Neural cell (in vitro differentiated cells): ENCODE results near the gene PLPPR5. TPM values are rescaled to one million over a fixed set of nuclear protein-coding genes. Genes with fewer than 3 reads are reported as not detected.

Experiments
- H2AFZ ChIP-seq: fragments of 200-600, 300-800 bp; sonication (generic), shearing (Covaris generic); 2 replicates; pipeline ENCODE4 v1.6.0; 2014; ENCODE audit warnings: low read depth, mild to moderate bottlenecking, antibody characterized with exemption, low read length, moderate library complexity
- H3F3A ChIP-seq: fragments of 200-600 bp; shearing (Covaris generic); 2 replicates; pipeline ENCODE4 v1.6.1; 2016; ENCODE audit warnings: mild to moderate bottlenecking, moderate library complexity, mixed read lengths, antibody characterized with exemption, low read length; ENCODE audit not compliant: insufficient read depth, poor library complexity, severe bottlenecking
- H3K27ac ChIP-seq: fragments of 200-600, 300-800 bp; sonication (generic), shearing (Covaris generic); 2 replicates; pipeline ENCODE4 v1.5.1; 2014; ENCODE audit warnings: mild to moderate bottlenecking, low read length, moderate library complexity
- H3K27me3 ChIP-seq: fragments of 300-800, 200-600 bp; sonication (generic), shearing (Covaris generic); 2 replicates; pipeline ENCODE4 v1.6.0; 2014; ENCODE audit warnings: mild to moderate bottlenecking, low read depth, low read length, moderate library complexity; ENCODE audit not compliant: insufficient read depth
- H3K36me3 ChIP-seq: fragments of 300-800, 200-600 bp; sonication (generic), shearing (Covaris generic); 2 replicates; pipeline ENCODE4 v1.5.1; 2014; ENCODE audit warnings: mild to moderate bottlenecking, antibody characterized with exemption, low read length, moderate library complexity; ENCODE audit not compliant: insufficient read depth
- H3K4me2 ChIP-seq: fragments of 300-800, 200-600 bp; sonication (generic), shearing (Covaris generic); 2 replicates; pipeline ENCODE4 v1.6.0; 2014; ENCODE audit warnings: mild to moderate bottlenecking, low read length
- H3K4me3 ChIP-seq: fragments of 300-800, 200-600 bp; sonication (generic), shearing (Covaris generic); 2 replicates; pipeline ENCODE4 v1.5.1; 2014; ENCODE audit warnings: mild to moderate bottlenecking, low read length, moderate library complexity
- H3K79me2 ChIP-seq: fragments of 200-600 bp; shearing (Covaris generic); replicated peaks from 2 replicates; pipeline ENCODE4 v1.6.0; 2014; ENCODE audit warnings: mild to moderate bottlenecking, low read length, moderate library complexity; ENCODE audit not compliant: insufficient read depth
- H3K9ac ChIP-seq: fragments of 300-800, 200-600 bp; sonication (generic), shearing (Covaris generic); 2 replicates; pipeline ENCODE4 v1.6.1; 2016; ENCODE audit warnings: mild to moderate bottlenecking, low read length, mixed read lengths
- H3K9me2 ChIP-seq: fragments of 200-600 bp; shearing (Covaris generic); 2 replicates; pipeline ENCODE4 v1.6.1; 2016; ENCODE audit warnings: mild to moderate bottlenecking, low read length, mixed read lengths; ENCODE audit not compliant: insufficient read depth
- H3K9me3 ChIP-seq: fragments of 200-600, 300-800 bp; sonication (generic), shearing (Covaris generic); 2 replicates; pipeline ENCODE4 v1.6.1; 2016; ENCODE audit warnings: mild to moderate bottlenecking, mixed run types, low read length, moderate library complexity, mixed read lengths
- H4K20me1 ChIP-seq: fragments of 200-600 bp; shearing (Covaris generic); 2 replicates; pipeline ENCODE4 v1.6.1; 2016; ENCODE audit warnings: mild to moderate bottlenecking, mixed run types; ENCODE audit not compliant: insufficient read depth
- CTCF ChIP-seq: fragments of 450-650 bp; IDR thresholded peaks from 2 replicates; pipeline ENCODE4 v1.5.1; 2014; ENCODE audit warnings: antibody characterized with exemption, mild to moderate bottlenecking, moderate library complexity; ENCODE audit not compliant: poor library complexity, severe bottlenecking
- EP300 ChIP-seq: fragments of 450-650 bp; conservative IDR thresholded peaks from 2 replicates; pipeline ENCODE4 v1.6.1; 2014; ENCODE audit warnings: antibody characterized with exemption, mild to moderate bottlenecking, moderate library complexity; ENCODE audit not compliant: poor library complexity, severe bottlenecking
- EZH2 ChIP-seq: fragments of 200-600, 300-800 bp; shearing (Covaris generic), sonication (generic); IDR thresholded peaks from 2 replicates; pipeline ENCODE4 v1.6.1; 2014; ENCODE audit warnings: antibody characterized with exemption, low read length, borderline replicate concordance, mild to moderate bottlenecking; ENCODE audit not compliant: insufficient read depth, poor library complexity, severe bottlenecking
- MXI1 ChIP-seq: fragments of 450-650 bp; conservative IDR thresholded peaks from 2 replicates; pipeline ENCODE4 v1.6.1; 2014; ENCODE audit warnings: antibody characterized with exemption, mild to moderate bottlenecking; ENCODE audit not compliant: poor library complexity, severe bottlenecking
- POLR2AphosphoS5 ChIP-seq: IDR thresholded peaks from 2 replicates; pipeline ENCODE4 v1.6.1; 2012
- RAD21 ChIP-seq: fragments of 450-650 bp; conservative IDR thresholded peaks from 2 replicates; pipeline ENCODE4 v1.6.1; 2014; ENCODE audit warnings: antibody characterized with exemption, mild to moderate bottlenecking, moderate library complexity
- SMC3 ChIP-seq: fragments of 450-650 bp; conservative IDR thresholded peaks from 2 replicates; pipeline ENCODE4 v1.6.1; 2014; ENCODE audit warnings: antibody characterized with exemption, mild to moderate bottlenecking, moderate library complexity; ENCODE audit not compliant: poor library complexity
- TAF1 ChIP-seq: IDR thresholded peaks from 2 replicates; pipeline ENCODE4 v1.6.1; 2012; ENCODE audit warnings: low read depth
- polyA plus RNA-seq: library from polyadenylated mRNA; depleted of rRNA; stranded (reverse); fragments of >200 nt; gene quantifications from 2 replicates; pipeline ENCODE4 v1.2.3, GENCODE V29; 2014
- TF ChIP-seq, protein P1 (sequence below): IDR thresholded peaks from 2 replicates; pipeline ENCODE4 v1.6.1; 2012; ENCODE audit warnings: borderline replicate concordance

PLPPR5 gene
- polyA plus RNA-seq, 1 donor from 2014 or later, result 21.9 TPM

DNA sequence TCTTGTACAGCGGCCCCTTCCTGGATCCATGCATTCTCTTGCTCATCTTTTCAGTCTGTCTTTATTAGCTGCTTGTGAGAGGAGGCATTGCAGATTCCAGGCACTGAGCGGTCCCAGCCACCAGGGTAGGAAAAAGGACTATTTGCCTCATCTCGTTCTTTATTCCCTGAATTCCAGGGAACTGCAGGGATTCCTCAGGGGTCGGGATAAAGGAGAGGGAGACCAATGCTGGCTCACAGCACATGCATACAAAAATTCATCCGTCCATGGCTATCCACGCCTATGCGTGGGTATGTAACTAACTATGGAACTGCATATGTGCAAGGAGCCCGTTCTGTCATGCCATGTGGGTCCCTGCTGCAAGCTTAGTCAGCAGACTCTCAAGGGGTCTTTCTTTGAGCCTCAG, 879 bp upstream of the PLPPR5 start:
- Histone ChIP-seq H3F3A (no peaks in the 10 kb centered on the region), H3K27me3 (peaks cover 19% of the 10 kb centered on the region), H3K27ac (peak overlapping the region; percentile 55), H3K36me3 (no peaks in the 10 kb centered on the region), H3K9me3 (no peaks in the 10 kb centered on the region), H4K20me1 (no peaks in the 10 kb centered on the region), H3K79me2 (no peaks in the 10 kb centered on the region), H3K4me3 (peak overlapping the region; percentile 83), H2AFZ (peak overlapping the region; percentile 71), H3K4me2 (peak overlapping the region; percentile 69), H3K9ac (peak overlapping the region; percentile 69), H3K9me2 (no peaks in the 10 kb centered on the region)
- TF ChIP-seq SMC3 (no peak), TAF1 (peak; percentile 57), MXI1 (peak; percentile 81), EP300 (no peak), POLR2AphosphoS5 (peak; percentile 15), RAD21 (no peak), CTCF (peak; percentile 54), EZH2 (no peak)
- TF ChIP-seq, protein P1, sequence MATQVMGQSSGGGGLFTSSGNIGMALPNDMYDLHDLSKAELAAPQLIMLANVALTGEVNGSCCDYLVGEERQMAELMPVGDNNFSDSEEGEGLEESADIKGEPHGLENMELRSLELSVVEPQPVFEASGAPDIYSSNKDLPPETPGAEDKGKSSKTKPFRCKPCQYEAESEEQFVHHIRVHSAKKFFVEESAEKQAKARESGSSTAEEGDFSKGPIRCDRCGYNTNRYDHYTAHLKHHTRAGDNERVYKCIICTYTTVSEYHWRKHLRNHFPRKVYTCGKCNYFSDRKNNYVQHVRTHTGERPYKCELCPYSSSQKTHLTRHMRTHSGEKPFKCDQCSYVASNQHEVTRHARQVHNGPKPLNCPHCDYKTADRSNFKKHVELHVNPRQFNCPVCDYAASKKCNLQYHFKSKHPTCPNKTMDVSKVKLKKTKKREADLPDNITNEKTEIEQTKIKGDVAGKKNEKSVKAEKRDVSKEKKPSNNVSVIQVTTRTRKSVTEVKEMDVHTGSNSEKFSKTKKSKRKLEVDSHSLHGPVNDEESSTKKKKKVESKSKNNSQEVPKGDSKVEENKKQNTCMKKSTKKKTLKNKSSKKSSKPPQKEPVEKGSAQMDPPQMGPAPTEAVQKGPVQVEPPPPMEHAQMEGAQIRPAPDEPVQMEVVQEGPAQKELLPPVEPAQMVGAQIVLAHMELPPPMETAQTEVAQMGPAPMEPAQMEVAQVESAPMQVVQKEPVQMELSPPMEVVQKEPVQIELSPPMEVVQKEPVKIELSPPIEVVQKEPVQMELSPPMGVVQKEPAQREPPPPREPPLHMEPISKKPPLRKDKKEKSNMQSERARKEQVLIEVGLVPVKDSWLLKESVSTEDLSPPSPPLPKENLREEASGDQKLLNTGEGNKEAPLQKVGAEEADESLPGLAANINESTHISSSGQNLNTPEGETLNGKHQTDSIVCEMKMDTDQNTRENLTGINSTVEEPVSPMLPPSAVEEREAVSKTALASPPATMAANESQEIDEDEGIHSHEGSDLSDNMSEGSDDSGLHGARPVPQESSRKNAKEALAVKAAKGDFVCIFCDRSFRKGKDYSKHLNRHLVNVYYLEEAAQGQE, result peak; percentile 98

- no peaks in the 10 kb centered on the region for H3F3A ChIP-seq
- H3K9me2 ChIP-seq, result no peaks in the 10 kb centered on the region
- peaks cover 19% of the 10 kb centered on the region for H3K27me3 ChIP-seq
- peak overlapping the region; percentile 40 for H2AFZ ChIP-seq
- H4K20me1 ChIP-seq, result no peaks in the 10 kb centered on the region
- H3K4me2 ChIP-seq, result peak overlapping the region; percentile 65
- H3K4me3 ChIP-seq, result peak overlapping the region; percentile 83
- no peaks in the 10 kb centered on the region for H3K36me3 ChIP-seq
- H3K9me3 ChIP-seq, result no peaks in the 10 kb centered on the region
- H3K9ac ChIP-seq, result peak overlapping the region; percentile 69
- TF ChIP-seq POLR2AphosphoS5 (no peak), RAD21 (no peak), SMC3 (no peak), TAF1 (no peak), MXI1 (peak; percentile 67), CTCF (no peak), EP300 (no peak), EZH2 (no peak)
- H3K79me2 ChIP-seq, result no peaks in the 10 kb centered on the region
- H3K27ac ChIP-seq, result peak overlapping the region; percentile 20
Observed at GRCh38 chr1:99004254-99004860, 304 bp downstream of the PLPPR5 start.
